NB4 (cell line): Measurements from ENCODE around the gene PATJ.

Experiments used
- DNase-seq: peaks from one replicate; pipeline ENCODE4 v3.0.0; 2010; ENCODE audit warnings: low read depth
- H3K4me3 ChIP-seq: one replicate; pipeline ENCODE4 v1.5.1; 2011; ENCODE audit warnings: mild to moderate bottlenecking, low read depth, low read length, moderate library complexity
- MAX ChIP-seq: IDR thresholded peaks from 2 replicates; pipeline ENCODE4 v1.6.1; 2011; ENCODE audit warnings: low read depth, low read length
- MYC ChIP-seq: IDR thresholded peaks from 2 replicates; pipeline ENCODE4 v1.6.1; 2011; ENCODE audit warnings: low read depth, low read length
- POLR2A ChIP-seq: IDR thresholded peaks from 2 replicates; pipeline ENCODE4 v1.6.1; 2011; ENCODE audit warnings: mild to moderate bottlenecking; ENCODE audit not compliant: insufficient read length; ENCODE audit errors: extremely low read depth
- TF ChIP-seq, protein P1 (sequence below): IDR thresholded peaks from one replicate; pipeline ENCODE4 v1.5.1; 2012; ENCODE audit warnings: low read depth, low read length

PATJ gene

DNA sequence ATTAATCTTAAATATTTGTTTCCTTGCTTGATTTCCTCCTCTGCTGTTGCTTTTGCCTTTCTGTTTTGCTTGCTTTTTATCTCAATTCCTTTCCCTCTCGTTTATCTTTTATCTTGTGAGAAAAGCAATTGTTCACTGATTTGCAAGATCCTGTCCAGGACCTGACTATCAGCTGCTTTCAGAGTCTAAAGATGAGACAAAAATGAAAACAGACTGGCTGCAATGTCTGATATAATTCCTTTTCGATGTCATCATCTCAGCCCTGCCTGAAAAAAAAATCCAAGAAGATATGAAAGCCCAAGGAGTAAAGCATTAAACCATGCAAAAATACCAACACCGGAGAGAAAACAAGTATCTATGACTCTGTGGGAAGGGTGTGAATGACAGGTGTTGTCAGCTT lies 225.5 kb downstream of the PATJ start:
- no peak for DNase-seq
- TF ChIP-seq, protein P1, sequence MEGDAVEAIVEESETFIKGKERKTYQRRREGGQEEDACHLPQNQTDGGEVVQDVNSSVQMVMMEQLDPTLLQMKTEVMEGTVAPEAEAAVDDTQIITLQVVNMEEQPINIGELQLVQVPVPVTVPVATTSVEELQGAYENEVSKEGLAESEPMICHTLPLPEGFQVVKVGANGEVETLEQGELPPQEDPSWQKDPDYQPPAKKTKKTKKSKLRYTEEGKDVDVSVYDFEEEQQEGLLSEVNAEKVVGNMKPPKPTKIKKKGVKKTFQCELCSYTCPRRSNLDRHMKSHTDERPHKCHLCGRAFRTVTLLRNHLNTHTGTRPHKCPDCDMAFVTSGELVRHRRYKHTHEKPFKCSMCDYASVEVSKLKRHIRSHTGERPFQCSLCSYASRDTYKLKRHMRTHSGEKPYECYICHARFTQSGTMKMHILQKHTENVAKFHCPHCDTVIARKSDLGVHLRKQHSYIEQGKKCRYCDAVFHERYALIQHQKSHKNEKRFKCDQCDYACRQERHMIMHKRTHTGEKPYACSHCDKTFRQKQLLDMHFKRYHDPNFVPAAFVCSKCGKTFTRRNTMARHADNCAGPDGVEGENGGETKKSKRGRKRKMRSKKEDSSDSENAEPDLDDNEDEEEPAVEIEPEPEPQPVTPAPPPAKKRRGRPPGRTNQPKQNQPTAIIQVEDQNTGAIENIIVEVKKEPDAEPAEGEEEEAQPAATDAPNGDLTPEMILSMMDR = no peak
- TF ChIP-seq MYC (no peak), MAX (no peak), POLR2A (no peak)
- H3K4me3 ChIP-seq = no peak overlapping the region

DNA sequence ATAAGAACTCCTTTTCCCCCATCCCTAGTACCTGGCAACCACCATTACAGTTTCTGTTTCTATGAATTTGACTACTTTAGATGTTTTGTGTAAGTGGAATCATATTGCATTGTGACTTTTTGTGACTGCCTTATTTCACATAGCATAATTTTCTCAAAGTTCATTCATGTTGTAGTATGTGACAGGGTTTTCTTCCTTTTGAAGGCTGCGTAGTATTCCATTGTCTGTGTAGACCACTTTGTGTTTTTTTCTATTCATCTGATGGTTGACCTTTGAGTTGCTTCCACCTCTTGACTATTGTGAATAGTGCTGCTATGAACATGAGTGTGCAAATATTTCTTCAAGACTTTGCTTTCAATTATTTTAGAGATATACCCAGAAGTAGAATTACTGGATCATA lies 226.6 kb downstream of the PATJ start:
- TF ChIP-seq MYC = no peak
- TF ChIP-seq POLR2A = no peak
- TF ChIP-seq, protein P1 = no peak
- no peak for TF ChIP-seq MAX
- no peak for DNase-seq
- H3K4me3 ChIP-seq = no peak overlapping the region

- no peak overlapping the region for H3K4me3 ChIP-seq
- TF ChIP-seq MYC = no peak
- TF ChIP-seq, protein P1 = no peak
- TF ChIP-seq MAX = no peak
- no peak for TF ChIP-seq POLR2A
- DNase-seq = no peak
These were observed 231.0 kb downstream of the PATJ start for GRCh38 chr1:61973100-61973837.

- DNase-seq = no peak
These were observed 233.4 kb downstream of the PATJ start for GRCh38 chr1:61975638-61976037.

DNA sequence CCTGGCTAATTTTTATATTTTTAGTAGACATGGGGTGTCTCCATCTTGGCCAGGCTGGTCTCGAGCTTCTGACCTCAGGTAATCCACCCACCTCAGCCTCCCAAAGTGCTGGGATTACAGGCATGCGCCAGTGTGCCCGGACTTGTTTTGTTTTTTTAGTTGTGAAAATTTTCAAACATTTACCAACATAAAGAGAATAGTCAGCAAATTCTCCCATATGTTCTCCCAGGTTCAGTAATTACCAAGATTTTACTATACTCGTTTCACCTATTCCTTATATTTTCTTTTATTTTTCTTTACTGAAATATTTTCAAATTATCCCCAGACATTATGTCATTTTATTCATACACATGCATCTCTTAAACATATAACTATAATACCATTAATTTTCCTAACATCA lies 234.3 kb downstream of the PATJ start:
- TF ChIP-seq MAX = no peak
- TF ChIP-seq POLR2A = no peak
- TF ChIP-seq, protein P1 = no peak
- TF ChIP-seq MYC = no peak
- H3K4me3 ChIP-seq = no peak overlapping the region
- no peak for DNase-seq

More at GRCh38 chr1:61975638-61976037, 233.4 kb downstream of the PATJ start:
- TF ChIP-seq, protein P1 = no peak
- TF ChIP-seq MYC (no peak), MAX (no peak), POLR2A (no peak)
- no peak overlapping the region for H3K4me3 ChIP-seq

- no peak overlapping the region for H3K4me3 ChIP-seq
- no peak for TF ChIP-seq MAX
- TF ChIP-seq POLR2A = no peak
- no peak for TF ChIP-seq MYC
- TF ChIP-seq, protein P1 = no peak
- DNase-seq = no peak
These were observed 236.5 kb downstream of the PATJ start for GRCh38 chr1:61978796-61979195.
